Germinal center (tissue), 1 donor: ENCODE data around the gene ANO6.
A peak's percentile ranks its signal among the peaks of the same experiment; 100 is the strongest.

Source experiments
- DNase-seq: peaks from one replicate; pipeline ENCODE4 v3.0.0; 2012; ENCODE audit warnings: mixed read lengths, low spot score

Gene ANO6

DNA sequence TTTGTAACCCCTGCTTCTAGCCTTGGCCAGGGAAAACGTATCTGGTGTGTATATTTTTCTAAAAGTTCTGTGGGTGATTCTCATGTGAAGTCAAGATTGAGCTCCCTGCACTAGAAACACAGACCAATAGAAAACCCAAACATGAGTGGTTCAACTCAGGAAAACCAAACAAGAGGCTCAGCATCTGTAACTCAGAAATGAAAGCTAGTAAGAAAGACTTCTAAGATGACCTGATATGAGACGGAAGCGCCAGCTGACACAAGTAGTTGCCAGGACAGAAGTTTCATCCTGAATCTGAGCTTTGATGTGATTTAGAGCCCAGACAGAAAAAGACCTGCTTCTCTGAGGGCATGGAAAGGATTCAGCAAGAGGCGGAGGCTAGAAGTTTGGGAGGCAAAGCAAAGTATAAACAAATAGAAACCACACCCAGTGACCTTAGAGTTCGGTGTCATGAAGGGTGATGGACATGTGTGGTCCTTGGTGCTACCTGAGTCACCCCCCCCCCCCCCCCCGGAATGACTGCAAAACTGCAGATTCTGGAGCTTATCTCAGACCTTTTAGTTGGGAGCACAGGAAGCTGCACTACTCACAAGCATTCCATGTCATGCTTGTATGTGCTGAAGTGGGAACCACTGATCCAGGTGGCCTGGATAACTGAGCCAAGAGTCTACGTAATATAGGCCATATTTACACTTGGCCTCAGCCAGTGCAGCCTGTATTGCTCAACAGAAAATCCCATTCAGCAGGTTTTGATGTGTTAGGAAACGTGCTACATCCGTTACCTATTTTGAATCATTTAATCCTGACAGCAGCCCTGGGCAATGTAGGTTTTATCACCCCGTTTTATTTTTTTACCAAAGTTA is 191.3 kb downstream of the ANO6 start:
- DNase-seq, result no peak

DNA sequence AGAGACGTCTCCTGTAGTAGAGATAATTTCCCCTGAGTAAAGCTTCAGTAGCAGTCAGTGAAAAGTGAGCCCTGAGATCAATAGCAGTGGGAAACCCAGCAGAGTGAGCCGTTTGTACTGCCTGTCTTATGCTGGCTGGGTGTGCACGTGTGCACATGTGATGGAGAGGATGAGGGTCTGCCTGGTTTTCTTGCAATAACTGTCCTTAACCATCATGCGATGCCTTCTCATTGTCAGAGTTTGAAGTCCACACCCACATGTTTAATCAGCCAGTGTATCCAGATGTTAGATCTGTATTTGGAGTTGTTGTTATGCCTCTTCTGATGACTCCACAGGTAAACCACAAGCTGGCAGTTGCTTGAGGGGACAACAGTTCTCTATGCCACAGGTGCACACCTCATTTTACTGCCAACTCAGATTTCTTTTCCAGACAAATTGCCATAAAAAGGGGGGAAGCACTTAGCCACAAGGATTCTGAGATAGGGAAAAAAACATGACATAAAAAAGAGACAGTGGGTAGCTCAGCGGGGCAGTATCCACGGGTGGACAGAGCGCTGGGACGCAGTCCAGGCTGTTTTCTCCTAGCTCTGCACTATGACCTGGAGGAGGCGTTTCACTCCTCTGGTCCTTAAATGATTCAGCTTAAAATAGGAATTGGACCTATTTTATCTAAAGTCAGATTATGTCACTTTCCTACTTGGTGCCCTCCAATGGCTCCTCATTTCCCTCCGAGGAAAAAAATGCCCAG is 192.3 kb downstream of the ANO6 start:
- no peak for DNase-seq

DNA sequence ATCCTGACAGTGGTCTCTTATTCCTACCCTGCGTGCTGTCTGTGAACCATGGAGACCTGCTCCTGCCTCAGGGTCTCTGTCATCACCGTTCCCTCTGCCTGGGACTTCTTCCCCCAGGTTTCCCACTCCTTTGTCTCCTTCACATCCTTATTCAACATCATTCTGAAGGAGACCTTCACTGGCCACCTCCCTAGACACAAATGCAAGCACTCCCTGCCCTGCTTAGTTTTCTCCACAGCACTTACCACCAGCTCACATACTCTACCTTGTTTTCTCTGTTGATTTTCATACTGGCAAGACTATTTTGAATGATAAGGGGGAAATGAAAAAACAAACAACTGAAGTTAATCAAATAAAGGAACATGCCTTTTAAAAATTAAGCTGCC is 192.8 kb downstream of the ANO6 start:
- no peak for DNase-seq

DNA sequence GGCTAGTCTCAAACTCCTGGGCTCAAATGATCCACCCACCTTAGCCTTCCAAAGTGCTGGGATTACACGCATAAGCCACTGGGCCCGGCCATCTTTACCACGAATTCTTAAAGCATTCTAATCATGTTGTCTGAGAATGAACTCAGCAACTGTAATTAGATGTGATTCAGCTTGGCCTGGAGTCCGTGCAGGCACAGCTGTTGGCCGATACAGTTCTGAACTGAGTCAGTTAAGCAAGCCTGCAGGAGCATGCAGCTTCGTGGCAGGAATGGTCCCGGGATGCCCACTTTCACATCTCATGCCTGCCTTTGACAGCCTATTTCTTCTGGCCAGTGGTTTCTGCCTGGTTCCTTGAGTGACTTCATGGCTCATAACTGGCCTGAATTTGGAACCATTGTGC is 194.1 kb downstream of the ANO6 start:
- no peak for DNase-seq

DNA sequence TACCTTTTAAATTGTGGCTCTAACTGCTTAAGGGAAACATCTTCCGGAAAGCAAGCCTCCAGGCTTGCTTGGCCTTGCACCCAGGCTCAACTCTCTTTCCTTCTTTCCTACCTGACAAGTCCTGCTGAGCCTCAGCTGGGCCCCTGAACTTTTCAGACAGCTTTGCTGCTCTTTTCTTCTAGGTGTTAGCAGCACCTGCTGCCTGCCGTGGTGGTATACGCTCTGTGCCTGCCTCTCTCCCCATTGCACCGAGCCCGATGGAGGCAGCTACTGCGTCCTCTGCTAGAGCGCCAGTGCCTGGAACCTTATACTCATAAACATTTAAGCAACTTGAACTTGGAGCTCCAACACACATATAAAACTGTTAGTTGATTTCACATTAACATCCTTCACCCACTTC is 195.7 kb downstream of the ANO6 start:
- no peak for DNase-seq

DNA sequence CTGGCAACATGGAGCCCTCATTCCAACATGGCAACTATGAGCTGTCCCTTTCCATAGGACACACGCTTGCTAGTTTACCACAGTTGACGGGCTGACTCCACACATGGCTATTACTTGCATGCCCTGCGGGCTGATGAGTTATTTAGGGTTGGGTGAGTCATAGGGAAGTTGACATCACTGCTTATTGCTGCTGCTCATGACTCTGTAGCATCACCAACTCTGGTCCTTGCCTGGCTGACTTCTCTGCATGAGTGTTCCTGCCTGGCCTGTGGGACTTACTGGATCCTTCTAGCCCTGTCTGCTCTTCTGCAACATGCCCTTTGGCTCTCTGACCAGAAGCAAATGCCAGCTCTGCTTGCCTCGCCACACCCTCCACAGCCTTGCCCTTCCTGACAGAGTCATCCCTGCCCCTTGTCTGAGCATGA is 199.5 kb downstream of the ANO6 start:
- DNase-seq, result peak; percentile 66

DNA sequence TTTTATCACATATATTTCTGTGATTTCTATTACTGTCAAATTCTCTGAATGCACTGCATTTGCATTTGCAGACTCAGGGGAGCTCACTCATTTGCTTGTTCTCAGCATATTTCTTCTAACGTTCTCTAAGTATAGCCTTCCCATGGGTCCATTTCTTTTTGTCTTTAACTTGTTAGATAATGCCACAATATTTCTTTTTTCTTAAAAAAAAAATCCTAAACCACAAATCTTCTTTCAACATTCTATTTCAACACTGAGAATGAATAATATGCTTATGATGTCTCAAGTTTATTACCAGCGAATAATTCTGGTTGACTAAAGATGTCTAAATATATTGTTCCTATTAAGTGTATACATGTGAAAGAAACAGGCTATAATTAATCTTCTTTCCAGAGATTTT is 200.2 kb downstream of the ANO6 start:
- peak; percentile 30 for DNase-seq

DNA sequence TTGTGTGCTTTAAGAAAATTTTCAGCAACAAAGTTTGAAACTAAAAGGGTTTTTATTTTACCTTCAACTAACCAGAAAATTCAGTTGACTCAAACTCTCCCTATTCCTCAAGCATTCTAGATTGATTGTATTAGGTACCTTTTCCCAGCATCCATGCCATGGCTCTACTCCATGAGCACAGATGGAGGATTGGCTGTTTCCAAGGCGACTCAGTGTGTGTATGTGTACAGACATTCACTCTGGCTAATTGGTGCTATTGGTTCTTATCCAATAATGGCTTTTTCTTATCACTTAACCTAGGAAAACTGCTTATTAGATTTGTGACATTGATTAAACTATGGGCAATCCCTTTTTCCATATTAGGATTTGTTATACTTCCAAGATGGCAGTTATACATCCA is 202.6 kb downstream of the ANO6 start:
- DNase-seq, result no peak

DNA sequence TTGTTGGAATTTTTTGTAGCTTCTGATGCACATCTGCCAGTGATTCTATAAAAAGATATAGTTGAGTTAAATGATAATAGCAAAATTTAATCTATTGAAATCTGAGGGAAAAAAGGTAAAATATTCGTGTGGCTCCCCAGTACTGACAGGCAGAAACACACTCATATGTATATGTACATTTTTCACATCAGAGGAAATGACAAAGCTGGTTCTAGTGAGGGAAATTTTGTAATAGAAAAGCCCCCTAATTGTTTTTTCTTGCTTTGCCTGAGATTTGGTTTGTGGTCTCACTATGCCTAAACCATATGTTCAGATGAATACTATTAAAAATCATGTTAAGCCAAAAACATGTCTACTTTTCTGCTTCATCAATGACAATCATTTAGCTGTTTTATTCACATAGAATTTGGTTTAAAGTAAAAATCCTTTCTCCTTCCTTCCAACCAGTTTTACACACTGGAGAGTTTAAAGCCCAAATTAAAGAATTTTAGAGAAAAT is 203.5 kb downstream of the ANO6 start:
- DNase-seq, result no peak

DNA sequence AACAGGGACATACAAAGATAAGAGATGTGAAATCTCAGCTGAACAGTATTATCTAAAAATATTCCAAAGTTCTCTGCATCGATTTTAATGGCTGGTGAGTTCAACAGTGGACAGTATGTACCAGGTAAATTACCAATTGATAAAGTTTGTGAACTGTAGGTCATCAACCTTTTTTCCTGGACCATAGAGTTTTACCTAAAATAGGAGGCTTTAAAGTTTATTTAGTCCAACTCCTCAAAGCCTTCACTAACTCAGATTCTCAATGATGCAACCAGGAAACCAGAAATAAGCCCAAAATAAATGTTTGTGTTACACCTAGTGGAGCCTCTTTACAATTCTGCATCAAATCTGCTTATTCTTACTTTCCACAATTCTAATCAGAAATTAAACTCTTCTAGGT is 205.8 kb downstream of the ANO6 start:
- DNase-seq, result no peak

DNA sequence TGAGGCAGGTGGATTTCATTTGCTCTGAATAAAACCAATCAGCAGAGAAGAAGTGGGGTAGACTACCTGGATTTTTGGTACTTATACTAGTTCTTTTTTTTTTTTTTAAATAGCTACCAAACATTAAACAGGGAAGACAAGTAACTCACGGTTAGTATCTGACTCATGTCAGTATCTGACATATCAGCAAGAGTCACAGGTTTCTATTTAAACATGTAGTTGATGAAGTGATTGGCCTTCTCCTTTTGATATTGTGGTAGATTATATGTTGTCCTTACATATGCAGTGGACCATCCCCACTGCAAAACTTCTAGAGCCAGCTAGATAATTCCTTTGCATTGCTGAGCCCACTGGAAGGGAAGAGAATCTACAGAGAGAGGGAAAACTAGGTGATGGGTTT is 208.0 kb downstream of the ANO6 start:
- no peak for DNase-seq

DNA sequence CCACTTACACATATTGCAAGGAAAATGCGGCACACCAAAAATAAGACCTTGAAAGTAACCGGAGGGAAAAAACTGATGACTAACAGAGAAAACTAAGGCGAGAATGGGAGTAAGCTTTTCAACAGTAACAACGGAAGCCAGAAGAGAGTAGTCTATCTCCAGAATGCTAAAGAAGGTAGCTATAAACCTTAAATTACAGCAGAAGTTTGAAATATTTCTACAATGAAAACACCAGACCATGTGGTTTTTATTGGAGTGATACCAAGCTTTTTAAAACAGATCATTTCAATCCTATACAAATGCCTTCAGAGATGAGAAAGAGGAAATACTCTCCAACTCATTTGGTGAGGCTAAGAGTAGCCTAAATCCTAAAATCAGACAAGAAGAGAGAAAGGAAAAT is 209.5 kb downstream of the ANO6 start:
- no peak for DNase-seq

DNA sequence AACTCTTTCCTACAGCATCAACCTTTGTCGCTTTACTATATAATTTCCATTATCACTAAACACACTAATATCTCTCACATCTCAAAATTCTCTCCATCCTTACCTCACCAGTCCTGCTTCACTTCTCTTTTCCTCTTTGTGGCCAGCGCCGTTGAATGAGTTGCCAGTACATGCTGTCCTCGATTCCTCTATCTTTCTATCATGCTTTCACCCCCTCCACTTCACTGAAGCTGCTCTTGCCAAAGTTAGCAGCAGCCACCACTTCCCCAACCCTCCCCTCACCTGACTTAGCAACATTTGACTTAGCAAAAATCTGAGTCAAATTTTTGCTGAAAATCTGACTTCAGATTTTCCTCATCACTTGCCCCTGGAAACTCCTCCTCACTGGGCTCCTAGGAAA is 210.4 kb downstream of the ANO6 start:
- no peak for DNase-seq

DNA sequence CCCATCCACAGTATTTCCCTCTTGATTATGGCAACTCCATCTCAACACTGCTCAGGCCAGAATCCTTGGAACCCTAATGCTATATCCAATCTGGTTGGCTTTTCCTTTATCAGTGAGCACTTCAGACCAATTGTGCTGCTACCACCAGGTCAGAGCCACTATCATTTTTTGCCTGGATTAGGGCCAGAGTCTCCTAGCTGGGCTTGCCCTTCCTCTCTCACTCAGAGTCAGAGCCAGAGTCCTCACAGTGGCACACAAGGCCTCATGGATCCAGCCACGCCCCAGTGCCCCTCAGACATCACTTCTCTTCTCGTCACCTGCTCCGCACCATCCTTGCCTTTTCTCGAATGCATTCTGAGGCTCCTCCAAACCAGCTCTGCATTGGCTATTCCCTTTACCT is 211.1 kb downstream of the ANO6 start:
- no peak for DNase-seq

DNA sequence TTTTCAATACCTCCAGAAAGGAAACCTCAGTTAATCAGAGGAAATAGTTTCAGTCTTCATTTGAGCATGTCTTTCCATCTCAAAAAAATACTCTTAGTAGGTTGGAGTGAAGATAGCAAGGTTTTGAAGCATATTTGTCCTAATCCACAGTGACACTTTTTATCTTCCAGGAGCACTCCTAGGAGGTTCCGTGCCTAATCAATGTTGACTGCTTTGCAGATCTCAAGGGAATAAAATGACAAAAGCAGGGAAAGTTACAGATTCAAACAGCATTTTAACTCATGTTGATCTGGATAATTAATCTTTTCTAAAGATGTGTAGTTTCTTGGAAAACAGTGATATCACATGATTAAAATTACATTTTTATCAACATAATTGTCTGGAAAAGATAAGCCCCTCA is 213.9 kb downstream of the ANO6 start:
- no peak for DNase-seq

DNA sequence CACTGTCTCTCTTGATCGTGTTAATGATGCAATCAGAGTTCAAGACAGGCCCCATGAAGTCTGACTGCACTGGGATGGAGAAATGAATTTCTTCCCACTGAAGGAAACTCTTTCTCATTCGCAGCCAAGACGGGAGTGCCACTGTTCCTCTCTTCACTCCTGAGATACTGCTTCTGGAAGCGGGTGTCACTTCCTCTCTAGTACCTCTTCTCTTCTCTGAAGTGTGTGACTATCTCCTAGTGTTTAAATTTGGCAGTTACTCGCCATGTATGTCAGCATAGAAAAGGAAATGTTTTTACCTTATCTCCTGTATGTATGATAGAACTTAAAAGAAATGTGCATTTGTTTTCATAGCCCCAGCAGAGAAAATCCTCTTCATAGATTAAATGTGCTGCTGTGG is 215.2 kb downstream of the ANO6 start:
- no peak for DNase-seq

DNA sequence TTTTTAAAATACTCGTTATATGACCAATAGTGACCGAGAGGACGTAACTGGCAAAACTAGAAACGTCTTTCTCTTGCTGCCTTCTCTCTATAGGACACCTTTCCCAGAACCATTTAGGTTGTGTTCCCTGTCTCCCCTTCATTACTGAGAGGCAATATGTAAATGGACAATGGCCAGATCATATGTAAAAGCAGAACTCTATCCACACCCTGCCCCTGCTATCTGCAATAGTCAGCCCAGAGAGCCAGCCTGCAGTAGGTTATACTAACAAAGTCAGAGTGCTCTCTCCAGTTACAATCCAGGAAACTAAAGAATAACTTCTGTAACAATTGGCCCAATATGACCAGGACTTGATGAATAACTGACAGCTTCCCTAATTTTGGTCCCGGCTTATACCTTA is 216.8 kb downstream of the ANO6 start:
- no peak for DNase-seq

DNA sequence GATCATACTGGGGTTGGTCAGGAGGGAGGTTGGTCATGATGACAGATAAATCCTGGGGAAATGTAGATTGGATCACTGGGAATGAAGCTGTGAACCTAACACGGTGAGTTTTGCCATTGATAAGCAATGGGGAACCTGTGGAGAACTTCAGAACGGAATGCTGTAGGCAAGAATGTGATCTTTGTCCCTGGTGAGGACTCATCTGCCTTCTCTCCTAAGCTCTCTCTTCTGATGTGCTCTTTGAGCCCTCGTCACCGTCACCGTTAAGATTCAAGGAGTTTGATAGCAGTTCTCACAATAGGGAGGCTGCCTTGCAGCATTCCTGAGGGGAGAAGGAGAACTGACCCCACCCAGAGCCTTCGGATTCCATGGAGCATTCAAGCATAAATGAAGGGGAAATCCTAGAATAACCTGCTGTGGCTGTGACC is 217.6 kb downstream of the ANO6 start:
- DNase-seq, result no peak

DNA sequence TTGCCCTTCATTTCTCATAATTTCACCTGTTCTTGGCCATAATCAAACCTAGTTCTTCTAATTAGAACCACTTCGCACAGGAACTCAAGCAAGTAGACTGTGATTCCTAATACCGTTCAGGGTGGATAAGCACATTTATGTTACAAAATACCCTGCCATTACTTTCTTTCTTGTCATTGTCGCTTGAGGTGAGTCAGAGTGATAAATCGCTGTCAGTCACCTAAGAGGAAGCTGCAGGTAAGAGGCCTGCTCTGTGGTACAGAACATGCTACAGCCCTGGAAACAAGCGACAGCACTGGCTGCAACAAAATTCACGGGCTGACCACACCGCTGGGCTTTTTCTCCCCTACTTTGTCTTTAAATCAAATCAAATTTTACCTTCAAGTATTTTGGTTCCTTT is 218.2 kb downstream of the ANO6 start:
- no peak for DNase-seq

DNA sequence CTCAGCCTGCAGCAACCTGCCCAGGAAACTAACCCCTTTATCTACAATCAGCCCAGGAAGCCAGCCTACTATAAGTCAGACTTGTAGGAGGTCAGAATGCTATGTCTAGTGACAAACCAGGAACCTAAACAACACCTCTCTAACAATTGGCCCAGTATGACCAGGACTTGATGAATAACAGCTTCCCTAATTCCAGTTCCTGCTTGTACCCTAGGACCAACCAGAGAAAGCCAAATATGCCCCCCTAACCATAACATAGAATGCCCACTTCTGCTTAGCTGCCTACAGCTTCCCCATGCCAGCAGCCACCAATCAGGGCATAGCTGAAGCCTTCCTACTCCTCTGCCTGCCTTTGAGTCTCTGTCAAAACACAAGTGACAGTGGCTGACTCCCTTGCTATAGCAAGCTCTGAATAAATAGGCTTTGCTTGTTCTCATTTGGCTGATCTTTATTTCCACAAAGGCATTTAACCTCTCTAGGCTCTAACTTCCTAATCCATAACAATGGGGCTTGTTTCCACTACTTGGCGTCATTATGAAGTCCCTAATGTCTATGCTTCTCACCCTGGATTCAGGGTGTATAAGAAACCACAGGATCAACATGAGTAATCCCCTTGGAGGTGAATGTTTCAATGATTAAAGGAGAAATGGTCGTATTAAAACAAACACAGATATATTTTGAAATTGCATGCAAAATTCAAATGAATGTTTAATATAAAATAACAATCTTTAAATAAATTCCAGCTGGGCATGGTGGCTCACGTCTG is 220.2 kb downstream of the ANO6 start:
- DNase-seq, result no peak

DNA sequence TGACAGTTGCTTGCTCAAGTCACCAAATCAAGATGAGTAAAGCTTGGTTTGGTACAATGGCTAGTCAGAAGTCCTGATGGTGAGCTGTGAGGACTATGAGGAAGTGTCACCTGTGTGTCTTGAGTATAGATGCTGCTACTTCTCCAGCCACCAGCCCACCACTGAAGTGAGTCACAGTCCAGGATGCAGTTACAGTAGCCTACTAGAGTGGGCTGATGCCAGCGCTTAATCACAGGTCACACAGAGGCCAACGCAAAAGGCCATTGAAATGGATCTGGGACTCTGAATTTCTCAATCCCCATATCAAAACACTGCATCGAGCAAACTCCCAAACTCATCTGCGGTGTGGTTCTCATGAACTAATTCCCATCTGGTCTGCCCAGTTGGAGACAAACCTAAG is 223.1 kb downstream of the ANO6 start:
- DNase-seq, result no peak

DNA sequence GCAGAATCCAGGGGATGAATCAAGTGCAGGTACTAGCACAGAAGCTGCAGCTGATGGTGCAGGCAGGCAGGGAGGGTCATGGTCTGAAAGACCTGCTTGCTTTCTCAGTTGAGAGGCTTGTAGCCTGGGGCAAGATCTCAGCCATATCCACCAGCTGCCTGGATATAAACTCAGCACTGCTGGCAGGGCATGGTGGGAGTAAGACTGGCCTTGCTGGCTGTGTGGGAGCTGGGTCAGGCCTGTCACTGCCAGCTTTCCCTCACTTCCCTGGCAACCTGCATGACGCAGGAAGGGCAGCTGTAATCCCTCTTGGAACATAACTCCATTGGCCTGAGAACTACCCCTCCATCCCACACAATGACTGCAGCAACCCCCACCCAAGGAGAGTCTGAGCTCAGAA is 230.1 kb downstream of the ANO6 start:
- DNase-seq, result no peak

DNA sequence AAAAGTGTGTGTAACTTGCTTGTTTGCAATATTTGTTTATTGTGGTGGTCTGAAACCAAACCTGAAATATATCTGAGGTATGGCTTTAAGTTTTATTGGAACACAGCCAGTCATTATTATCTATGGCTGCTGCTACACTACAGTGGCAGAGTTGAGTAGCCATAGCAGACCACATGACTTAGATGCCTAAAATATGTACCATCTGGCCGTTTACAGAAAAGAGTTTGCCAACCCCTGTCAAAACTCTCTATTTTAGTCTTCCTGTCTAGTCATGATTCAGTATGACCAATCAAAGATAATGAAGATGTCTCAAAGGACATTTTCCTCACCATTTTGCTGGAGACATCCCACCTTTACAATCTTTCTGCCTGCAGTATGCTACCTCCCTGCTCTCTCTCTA is 242.3 kb downstream of the ANO6 start:
- DNase-seq, result no peak
